HG03025 (cell line): ENCODE results near the gene ASAP2.

Experiments
- ATAC-seq: cut with Tn5 transposase; IDR thresholded peaks from one replicate; pipeline ENCODE4 v1.9.1; 2021; ENCODE audit warnings: mild to moderate bottlenecking, moderate library complexity; ENCODE audit not compliant: unreplicated experiment, low FRiP score

Gene ASAP2

DNA sequence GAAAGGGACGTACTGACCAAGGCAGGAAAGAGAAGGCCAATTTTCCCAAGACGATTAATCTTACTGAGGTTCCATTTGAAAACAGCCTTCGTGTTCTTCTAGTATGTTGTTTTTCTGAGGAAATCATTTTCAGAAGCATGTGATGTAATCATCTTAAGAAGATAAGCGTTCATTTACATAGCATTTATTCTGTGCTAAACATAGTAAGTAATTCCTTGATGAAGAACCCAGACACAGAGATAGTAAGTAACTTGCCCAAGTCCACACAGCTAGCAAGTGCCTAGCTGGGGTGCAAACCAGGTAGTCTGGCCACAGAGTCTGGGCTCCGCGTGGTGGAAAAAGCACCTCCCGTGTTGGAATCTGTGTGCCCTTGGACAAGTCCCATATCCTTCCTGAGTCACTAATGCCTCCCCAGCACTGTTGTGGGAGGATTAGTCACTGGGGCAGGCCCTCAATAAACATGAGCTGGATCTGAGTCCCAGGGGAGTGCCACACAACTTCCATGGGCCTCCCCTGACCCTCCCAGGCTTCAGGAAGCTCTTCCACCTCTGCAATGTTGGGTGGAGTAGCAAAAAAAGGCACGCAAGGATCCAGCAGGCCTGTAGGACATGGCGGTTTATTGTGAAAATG lies 26.9 kb upstream of the ASAP2 start:
- ATAC-seq = no peak

- no peak for ATAC-seq
These were observed 22.3 kb upstream of the ASAP2 start for GRCh38 chr2:9184361-9184760.

GRCh38 chr2:9187620-9188214 lies 18.9 kb upstream of the ASAP2 start:
- ATAC-seq = no peak

- no peak for ATAC-seq
These were observed 17.8 kb upstream of the ASAP2 start for GRCh38 chr2:9188823-9189222.

- no peak for ATAC-seq
These were observed 16.7 kb upstream of the ASAP2 start for GRCh38 chr2:9189901-9190300.

GRCh38 chr2:9191041-9191481 lies 15.6 kb upstream of the ASAP2 start:
- ATAC-seq = no peak

DNA sequence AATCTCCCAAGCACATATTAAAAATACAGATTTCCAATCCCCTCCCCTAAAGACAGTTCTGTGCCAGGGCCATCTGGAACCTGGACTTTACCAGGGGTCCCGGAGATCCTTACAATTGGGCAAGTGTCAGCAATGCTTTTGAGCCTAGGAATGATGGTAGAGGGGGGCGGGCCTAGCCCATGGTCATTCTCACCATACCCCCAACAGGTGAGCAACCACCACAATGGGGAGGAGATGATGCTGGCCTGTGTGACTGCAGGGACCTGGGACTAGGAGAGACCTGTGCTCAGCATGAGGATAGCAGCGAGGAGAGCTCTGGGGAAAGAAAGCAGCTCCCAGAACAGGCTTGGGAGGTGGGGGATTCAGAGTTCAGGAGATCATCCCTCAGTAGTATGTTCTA lies 13.9 kb upstream of the ASAP2 start:
- ATAC-seq = no peak

DNA sequence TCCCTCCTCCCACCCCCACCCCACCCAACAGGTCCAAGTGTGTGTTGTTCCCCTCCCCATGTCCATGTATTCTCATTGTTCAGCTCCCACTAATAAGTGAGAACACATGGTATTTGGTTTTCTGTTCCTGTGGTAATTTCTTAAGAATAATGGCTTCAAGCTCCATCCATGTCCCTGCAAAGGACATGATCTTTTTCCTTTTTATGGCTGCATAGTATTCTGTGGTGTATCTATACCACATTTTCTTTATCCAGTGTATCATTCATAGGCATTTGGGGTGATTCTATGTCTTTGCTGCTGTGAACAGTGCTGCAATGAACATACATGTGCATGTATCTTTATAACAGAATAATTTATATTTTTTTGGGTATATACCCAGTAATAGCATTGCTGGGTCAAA lies 12.3 kb upstream of the ASAP2 start:
- ATAC-seq = no peak

DNA sequence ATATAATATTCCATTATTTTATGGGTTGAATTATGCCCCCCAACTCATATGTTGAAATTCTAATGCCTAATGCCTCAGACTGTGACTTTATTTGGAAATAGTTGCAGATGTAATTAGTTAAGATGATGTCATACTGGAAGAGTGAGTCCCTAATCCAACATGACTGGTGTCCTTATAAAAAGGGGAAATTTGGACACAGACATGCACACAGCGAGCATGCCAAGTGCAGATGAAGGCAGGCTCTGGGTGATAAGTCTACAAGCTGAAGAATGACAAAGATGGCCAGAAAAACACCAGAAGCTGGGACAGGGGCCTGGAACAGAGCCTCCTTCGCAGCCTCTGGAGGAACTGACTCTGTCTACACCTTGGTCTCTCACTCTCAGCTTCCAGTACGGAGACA lies 10.0 kb upstream of the ASAP2 start:
- no peak for ATAC-seq

- no peak for ATAC-seq
These were observed 8.7 kb upstream of the ASAP2 start for GRCh38 chr2:9197916-9198315.

DNA sequence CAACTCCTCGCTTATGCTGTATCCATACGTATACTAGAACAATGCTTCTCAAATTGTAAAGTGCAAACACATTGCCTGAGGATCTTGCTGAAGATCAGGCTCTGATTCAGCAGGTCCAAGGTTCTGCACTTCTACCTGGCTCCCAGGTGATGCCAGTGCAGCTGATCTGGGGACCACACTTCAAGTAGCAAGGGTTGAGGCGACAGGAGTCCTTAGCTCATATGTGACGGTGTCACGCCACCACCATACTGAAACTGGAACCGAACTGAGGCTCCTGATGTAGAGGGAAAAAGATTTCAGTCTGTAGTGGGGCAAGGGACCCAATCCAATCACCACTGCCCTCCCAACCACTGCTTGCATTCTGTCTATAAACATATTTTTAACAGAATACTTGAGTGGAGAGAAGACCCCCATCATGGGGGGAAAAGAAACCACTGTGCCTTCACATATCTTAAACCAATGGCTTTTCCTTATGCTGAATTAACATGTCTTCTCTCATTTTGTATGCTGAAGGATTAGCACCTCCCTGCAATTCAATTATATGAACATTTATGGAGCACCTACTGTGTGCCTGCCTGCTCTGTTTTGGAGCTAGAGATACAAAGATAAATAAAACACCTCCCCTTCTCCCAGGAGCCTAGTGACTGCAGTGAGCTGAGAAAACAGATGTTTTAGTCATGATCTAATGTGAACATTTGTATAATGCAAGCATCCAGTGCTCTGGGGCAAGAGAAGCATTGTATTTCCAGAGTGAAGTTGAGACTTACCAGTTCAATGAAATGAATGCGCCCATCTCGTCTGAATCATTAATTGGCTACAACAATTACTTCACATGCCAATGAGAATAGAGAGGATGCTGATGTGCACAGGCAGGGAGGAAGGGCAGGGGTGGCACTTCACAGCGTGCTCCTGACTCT lies 6.6 kb upstream of the ASAP2 start:
- no peak for ATAC-seq

- no peak for ATAC-seq
These were observed 6.0 kb upstream of the ASAP2 start for GRCh38 chr2:9200633-9201015.

DNA sequence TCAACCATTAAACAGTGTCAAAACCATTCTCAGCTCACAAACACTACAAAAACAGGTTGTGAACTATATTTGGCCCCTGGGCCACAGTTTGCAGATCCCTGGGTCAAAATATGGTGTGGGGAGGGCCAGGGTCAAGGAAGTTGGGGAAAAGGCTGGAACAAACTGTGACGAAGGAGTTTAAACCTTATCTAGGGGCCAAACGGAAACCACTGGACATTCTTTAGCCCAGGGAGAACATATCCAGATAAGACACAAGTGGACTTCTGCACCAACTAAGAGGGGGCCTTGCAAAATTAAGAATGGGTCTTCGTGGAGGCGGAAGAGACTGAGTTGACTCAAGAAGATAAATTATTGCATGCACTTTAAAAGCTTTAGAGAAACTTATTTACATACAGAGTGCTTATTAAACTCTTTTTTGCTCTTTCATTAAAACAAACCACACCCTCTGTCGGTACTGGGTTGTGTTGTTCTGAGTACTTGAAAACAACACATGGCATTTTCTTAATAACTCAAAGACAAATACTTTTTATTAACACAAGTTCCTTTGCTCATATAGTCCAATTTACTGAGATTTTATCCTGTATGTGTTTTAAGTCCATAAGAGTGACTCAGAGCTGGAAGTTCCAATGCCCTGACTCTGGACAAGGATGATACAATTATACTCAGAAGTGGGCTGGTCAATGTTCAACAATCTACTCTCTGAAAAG lies 5.3 kb upstream of the ASAP2 start:
- ATAC-seq = no peak

DNA sequence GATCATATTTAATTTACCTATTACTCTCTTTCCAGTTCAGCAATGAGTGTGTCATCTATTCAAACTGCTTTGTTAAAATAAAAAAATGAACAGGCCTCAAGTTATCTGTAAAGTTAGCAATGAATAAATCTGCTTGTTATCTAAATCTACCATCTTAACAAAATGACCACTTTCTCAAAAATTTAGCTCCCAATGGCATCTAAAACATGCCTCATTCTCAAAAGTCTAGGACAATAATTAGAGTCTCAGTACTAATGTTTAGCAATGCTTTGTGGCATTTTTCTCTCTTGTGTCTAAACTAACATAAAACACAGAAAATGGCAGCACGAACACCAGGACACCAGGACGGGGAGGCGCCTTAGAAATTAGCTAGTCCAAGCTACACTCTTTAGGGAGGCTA lies 3.6 kb upstream of the ASAP2 start:
- no peak for ATAC-seq

DNA sequence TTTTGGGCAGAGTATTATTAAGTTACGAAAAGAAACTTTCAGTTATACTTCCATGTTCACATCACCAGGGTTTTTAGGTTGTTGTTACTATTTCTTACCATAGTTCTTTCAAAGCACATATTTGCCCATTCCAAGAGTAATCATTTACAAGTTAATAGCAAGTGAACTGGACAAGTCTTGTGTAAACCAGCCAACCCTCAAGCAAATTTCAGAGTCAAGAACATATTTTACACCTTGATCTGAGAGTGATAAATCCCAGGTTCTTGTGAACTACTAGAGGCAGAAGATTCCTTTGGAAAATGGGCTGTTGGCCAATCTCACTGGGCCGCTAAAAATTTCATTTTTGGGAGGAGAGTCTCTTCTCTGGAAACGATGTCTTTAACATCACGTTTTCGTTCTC lies 2.7 kb upstream of the ASAP2 start:
- no peak for ATAC-seq

GRCh38 chr2:9204939-9205338 lies 1.7 kb upstream of the ASAP2 start:
- ATAC-seq = no peak

GRCh38 chr2:9205486-9205885 lies 1.1 kb upstream of the ASAP2 start:
- no peak for ATAC-seq

DNA sequence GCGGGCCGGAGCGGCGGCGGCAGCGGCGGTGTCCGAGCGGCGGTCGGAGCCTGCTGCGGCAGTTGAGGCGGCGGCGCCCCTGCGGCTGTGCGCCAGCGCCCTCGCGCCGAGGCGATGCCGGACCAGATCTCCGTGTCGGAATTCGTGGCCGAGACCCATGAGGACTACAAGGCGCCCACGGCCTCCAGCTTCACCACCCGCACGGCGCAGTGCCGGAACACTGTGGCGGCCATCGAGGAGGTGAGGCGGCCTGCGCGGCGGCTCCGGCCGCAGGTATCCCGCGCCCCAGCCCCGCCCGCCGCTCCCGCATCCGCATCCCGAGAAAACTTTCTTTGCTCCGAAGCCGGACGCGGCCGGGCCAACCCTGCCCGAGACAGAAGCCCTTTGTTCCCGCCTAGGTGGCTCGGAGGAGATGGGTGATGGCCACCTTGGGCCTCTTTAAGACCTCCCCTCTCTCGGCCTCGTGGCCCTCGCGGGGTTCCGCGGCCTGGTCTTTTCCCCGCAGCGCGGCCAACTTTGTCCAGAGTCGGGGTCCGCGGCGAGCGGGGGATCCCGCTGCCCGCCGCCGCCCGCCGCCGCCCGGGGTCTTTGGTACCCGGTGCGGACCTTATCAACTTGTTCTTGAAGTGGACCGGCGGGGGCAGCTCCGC lies 504 bp downstream of the ASAP2 start:
- no peak for ATAC-seq

GRCh38 chr2:9207641-9208311 lies 1.2 kb downstream of the ASAP2 start:
- ATAC-seq = no peak

DNA sequence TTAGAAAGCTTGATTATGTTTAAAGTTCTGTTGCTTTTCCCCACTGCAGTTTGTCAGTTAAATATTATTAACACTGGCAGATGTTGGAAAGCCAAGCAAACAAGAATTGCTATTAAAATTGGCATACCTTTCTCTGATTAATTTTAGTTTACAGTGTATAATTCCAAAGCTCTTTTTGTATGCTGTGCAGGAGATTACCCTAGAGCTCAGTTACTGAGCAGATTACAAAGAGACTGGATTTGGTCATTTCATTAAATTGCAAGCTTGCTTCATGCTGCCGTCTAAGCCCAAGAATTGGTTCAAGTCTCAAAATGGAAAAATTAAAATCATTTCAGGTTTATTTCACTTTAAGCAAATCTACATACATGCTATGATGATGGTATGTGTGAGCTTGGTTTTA lies 2.3 kb downstream of the ASAP2 start:
- no peak for ATAC-seq
